ENCODE data around the gene MUC12.

MUC12 gene

DNA sequence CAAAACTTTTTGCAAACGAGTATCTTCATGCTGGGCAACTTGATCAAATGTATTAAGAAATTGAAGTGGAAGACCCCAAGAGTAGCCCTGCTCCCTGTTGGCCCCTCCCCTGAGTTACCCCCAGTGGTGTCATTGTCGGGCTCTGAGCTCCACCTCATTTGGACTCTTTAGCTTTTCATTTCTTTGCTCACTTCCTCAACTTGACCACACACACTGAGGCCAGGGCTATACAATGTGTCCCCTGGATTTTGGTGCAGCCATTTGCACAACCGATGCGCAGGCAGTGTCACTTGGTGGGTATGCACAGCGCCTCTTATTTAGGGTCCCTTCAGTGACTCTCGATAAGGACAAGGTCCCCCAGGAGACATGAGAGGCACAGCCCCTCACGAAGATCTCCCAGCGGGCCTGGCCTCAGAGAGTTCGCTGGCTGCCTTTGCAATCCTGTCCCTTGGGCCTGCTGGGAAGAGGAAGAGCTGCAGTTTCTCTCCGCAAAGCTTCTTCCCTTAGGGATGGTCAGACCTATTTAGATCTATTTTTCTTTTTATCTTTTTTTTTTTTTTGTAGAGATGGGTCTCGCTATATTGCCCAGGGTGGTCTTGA, 22.5 kb upstream of the MUC12 start:
- Mint-ChIP-seq H3K4me3 (no peak overlapping the region), H3K36me3 (no peaks in the 10 kb centered on the region), H3K4me1 (no peaks in the 10 kb centered on the region), H3K9me3 (no peaks in the 10 kb centered on the region), H3K27ac (no peak overlapping the region), H3K27me3 (peaks cover 18% of the 10 kb centered on the region)
- no peak for DNase-seq (ENCODE audit: low spot score in 2 of 2)
- ATAC-seq (ENCODE audit: low read depth) = no peak

DNA sequence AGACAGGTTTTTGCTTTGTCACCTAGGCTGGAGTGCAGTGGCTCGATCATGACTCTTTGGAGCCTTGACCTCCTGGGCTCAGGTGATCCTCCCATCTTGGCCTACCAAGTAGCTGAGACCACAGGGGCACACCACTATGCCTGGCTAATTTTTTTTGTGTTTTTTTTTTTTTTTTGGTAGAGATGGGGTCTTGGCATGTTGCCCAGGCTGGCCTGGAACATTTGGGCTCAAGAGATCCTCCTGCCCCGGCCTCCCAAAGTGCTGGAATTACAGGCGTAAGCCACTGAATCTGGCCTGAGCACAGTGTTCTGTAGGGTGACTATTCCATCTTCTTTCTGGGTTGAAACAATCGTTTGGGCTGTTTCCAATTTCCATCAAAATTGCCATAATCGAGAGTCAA, 21.6 kb upstream of the MUC12 start:
- H3K9me3 Mint-ChIP-seq = no peaks in the 10 kb centered on the region
- ATAC-seq (ENCODE audit: low read depth) (no peak), DNase-seq (ENCODE audit: low spot score in 2 of 2) (no peak)
- H3K27ac Mint-ChIP-seq = no peak overlapping the region
- H3K27me3 Mint-ChIP-seq = peaks cover 18% of the 10 kb centered on the region
- H3K4me3 Mint-ChIP-seq = no peak overlapping the region
- H3K4me1 Mint-ChIP-seq = no peaks in the 10 kb centered on the region
- H3K36me3 Mint-ChIP-seq = no peaks in the 10 kb centered on the region

DNA sequence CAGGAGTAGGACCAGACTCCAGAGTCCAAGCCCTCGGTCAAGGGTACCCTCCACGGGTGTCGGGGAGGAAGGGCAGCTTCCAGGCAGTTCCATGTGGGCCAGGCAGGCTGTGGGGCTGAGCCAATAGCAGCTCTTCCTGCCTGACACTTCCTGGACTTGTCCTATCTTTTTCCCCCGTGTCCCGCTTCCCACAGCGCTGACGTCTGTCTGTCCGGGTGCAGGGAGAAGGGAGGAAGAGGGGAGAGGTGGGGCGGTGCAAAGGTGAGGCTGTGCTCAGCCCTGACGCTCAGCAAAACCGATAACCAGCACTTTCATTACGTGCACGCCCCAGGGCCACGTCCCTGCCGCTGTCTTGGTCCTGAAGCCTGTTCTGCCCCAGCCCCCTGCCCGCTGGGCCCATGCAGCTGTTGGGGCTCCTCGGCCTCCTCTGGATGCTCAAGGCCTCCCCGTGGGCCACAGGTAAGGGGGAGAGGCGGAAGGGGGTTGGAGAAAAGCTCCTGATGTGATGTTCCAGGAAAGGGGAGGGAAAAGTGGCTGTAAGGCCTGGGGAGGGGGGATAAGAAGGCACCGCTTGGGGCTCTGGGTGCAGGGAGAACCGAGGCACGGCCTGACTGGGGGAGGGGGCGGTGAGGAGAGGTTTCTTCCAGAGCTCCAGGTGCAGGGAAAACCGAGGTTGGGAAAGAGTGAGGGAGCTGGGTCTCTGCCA, 20.0 kb upstream of the MUC12 start, which contains the start of gene MUC3A:
MUC3A (plus strand) TSS at position 308 of the 706 bp plus-strand sequence; CDS start at position 399, 91 bp downstream.
- H3K9me3 Mint-ChIP-seq = no peaks in the 10 kb centered on the region
- ATAC-seq (ENCODE audit: low read depth) = no peak
- H3K4me1 Mint-ChIP-seq = no peaks in the 10 kb centered on the region
- no peak for DNase-seq (ENCODE audit: low spot score in 2 of 2)
- no peak within 1 kb of the TSS for H3K27ac Mint-ChIP-seq
- H3K36me3 Mint-ChIP-seq = no peaks in the 10 kb centered on the region
- H3K4me3 Mint-ChIP-seq = no peak within 1 kb of the TSS
- peaks cover 18% of the 10 kb centered on the region for H3K27me3 Mint-ChIP-seq

GRCh38 chr7:100949933-100950443, 19.4 kb upstream of the MUC12 start:
- Mint-ChIP-seq H3K36me3 (no peaks in the 10 kb centered on the region), H3K9me3 (no peaks in the 10 kb centered on the region), H3K27ac (no peak overlapping the region), H3K27me3 (peaks cover 15% of the 10 kb centered on the region), H3K4me3 (no peak overlapping the region), H3K4me1 (no peaks in the 10 kb centered on the region)
- DNase-seq (ENCODE audit: low spot score in 2 of 2) (no peak), ATAC-seq (ENCODE audit: low read depth) (no peak)

DNA sequence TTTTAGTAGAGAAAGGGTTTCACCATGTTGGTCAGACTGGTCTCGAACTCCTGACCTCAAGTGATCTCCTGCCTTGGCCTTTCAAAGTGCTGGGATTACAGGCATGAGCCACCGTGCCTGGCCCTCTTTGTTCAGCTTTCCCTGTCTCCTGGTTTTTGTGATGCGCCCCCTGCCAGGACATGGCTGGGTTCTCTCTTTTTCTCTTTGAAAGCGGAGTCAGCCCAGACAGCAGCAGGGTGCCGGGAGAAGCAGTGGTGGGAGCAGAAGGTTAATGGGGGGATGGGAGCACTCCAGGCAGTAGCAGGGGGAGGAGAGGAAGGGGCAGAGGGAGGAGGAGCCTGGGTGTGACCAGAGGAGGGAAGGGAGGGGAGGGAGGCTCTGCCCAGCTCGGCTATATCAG, 18.2 kb upstream of the MUC12 start:
- Mint-ChIP-seq H3K4me1 (no peaks in the 10 kb centered on the region), H3K4me3 (no peak overlapping the region), H3K27me3 (peaks cover 10% of the 10 kb centered on the region), H3K9me3 (no peaks in the 10 kb centered on the region), H3K27ac (no peak overlapping the region), H3K36me3 (no peaks in the 10 kb centered on the region)
- no peak for DNase-seq (ENCODE audit: low spot score in 2 of 2)
- no peak for ATAC-seq (ENCODE audit: low read depth)

DNA sequence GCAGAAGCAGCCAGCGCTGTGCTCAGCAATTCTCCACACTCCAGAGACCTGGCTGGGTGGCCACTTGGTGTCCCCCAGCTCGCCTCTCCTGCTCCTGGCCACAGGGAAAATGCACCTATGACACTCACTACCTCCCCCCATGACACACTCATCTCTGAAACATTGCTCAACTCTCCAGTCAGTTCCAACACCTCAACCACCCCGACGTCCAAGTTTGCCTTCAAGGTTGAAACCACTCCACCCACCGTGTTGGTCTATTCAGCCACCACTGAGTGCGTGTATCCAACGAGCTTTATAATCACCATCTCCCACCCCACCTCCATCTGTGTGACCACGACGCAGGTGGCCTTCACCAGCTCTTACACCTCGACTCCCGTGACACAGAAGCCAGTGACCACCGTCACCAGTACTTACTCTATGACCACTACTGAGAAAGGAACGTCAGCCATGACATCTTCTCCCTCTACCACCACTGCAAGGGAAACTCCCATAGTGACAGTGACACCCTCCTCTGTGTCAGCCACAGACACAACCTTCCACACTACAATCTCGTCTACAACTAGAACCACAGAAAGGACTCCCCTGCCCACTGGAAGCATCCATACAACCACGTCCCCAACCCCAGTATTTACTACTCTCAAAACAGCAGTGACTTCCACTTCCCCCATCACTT, 17.3 kb upstream of the MUC12 start:
- no peak for ATAC-seq (ENCODE audit: low read depth)
- no peak overlapping the region for H3K27ac Mint-ChIP-seq
- no peaks in the 10 kb centered on the region for H3K4me1 Mint-ChIP-seq
- no peaks in the 10 kb centered on the region for H3K9me3 Mint-ChIP-seq
- no peaks in the 10 kb centered on the region for H3K36me3 Mint-ChIP-seq
- H3K27me3 Mint-ChIP-seq = peaks cover 8% of the 10 kb centered on the region
- no peak for DNase-seq (ENCODE audit: low spot score in 2 of 2)
- no peak overlapping the region for H3K4me3 Mint-ChIP-seq

DNA sequence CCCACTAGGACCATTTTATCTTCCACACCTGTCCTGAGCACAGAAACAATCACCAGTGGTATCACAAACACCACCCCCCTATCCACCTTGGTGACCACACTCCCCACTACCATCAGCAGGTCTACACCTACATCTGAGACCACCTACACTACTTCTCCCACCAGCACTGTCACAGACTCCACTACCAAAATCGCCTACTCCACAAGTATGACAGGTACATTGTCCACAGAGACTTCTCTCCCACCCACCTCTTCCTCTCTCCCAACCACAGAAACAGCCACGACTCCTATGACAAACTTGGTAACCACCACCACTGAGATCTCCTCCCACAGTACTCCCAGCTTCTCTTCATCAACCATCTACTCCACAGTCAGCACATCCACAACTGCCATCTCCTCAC, 16.7 kb upstream of the MUC12 start:
- ATAC-seq (ENCODE audit: low read depth) (no peak), DNase-seq (ENCODE audit: low spot score in 2 of 2) (no peak)
- no peaks in the 10 kb centered on the region for H3K4me1 Mint-ChIP-seq
- H3K36me3 Mint-ChIP-seq = no peaks in the 10 kb centered on the region
- H3K27me3 Mint-ChIP-seq = peaks cover 8% of the 10 kb centered on the region
- no peaks in the 10 kb centered on the region for H3K9me3 Mint-ChIP-seq
- no peak overlapping the region for H3K27ac Mint-ChIP-seq
- H3K4me3 Mint-ChIP-seq = no peak overlapping the region

- Mint-ChIP-seq H3K36me3 (no peaks in the 10 kb centered on the region), H3K4me1 (no peaks in the 10 kb centered on the region), H3K27me3 (peaks cover 4% of the 10 kb centered on the region), H3K4me3 (no peak overlapping the region), H3K27ac (no peak overlapping the region), H3K9me3 (no peaks in the 10 kb centered on the region)
- DNase-seq (ENCODE audit: low spot score in 2 of 2) (no peak), ATAC-seq (ENCODE audit: low read depth) (no peak)
Measured at GRCh38 chr7:100957832-100958421, 11.4 kb upstream of the MUC12 start.

GRCh38 chr7:100959894-100960293, 9.5 kb upstream of the MUC12 start:
- H3K27me3 Mint-ChIP-seq = peaks cover 7% of the 10 kb centered on the region
- no peaks in the 10 kb centered on the region for H3K36me3 Mint-ChIP-seq
- H3K9me3 Mint-ChIP-seq = no peaks in the 10 kb centered on the region
- ATAC-seq (ENCODE audit: low read depth) = no peak
- no peak overlapping the region for H3K4me3 Mint-ChIP-seq
- no peaks in the 10 kb centered on the region for H3K4me1 Mint-ChIP-seq
- DNase-seq (ENCODE audit: low spot score in 2 of 2) = no peak
- H3K27ac Mint-ChIP-seq = no peak overlapping the region

- DNase-seq (ENCODE audit: low spot score in 2 of 2) (no peak), ATAC-seq (ENCODE audit: low read depth) (no peak)
- no peak overlapping the region for H3K27ac Mint-ChIP-seq
- peaks cover 19% of the 10 kb centered on the region for H3K27me3 Mint-ChIP-seq
- H3K36me3 Mint-ChIP-seq = peaks cover 1% of the 10 kb centered on the region
- no peaks in the 10 kb centered on the region for H3K9me3 Mint-ChIP-seq
- no peak overlapping the region for H3K4me3 Mint-ChIP-seq
- H3K4me1 Mint-ChIP-seq = peaks cover 13% of the 10 kb centered on the region
Measured at GRCh38 chr7:100962537-100962936, 6.8 kb upstream of the MUC12 start.

DNA sequence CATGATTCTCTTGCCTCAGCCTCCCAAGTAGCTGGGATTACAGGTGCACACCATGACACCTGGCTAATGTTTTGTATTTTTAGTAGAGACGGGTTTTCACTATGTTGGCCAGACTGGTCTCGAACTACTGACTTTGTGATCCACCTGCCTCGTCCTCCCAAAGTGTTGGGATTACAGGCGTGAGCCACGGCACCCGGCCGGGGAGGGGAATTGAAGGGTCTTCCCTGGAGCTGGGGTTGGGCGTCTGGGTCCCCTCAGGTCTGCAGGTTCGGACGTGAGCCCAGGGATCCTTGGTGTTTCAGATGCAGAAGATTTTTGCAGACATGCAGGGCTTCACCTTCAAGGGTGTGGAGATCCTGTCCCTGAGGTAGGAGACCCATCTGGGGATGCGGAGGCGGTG, 6.0 kb upstream of the MUC12 start:
- H3K36me3 Mint-ChIP-seq = peaks cover 3% of the 10 kb centered on the region
- no peaks in the 10 kb centered on the region for H3K9me3 Mint-ChIP-seq
- peaks cover 16% of the 10 kb centered on the region for H3K4me1 Mint-ChIP-seq
- H3K27ac Mint-ChIP-seq = no peak overlapping the region
- peaks cover 26% of the 10 kb centered on the region for H3K27me3 Mint-ChIP-seq
- no peak for ATAC-seq (ENCODE audit: low read depth)
- no peak overlapping the region for H3K4me3 Mint-ChIP-seq
- DNase-seq (ENCODE audit: low spot score in 2 of 2) = no peak

- ATAC-seq (ENCODE audit: low read depth) = no peak
- Mint-ChIP-seq H3K27ac (no peak overlapping the region), H3K4me3 (no peak overlapping the region), H3K27me3 (peaks cover 26% of the 10 kb centered on the region), H3K9me3 (no peaks in the 10 kb centered on the region), H3K36me3 (peaks cover 3% of the 10 kb centered on the region), H3K4me1 (peaks cover 16% of the 10 kb centered on the region)
- no peak for DNase-seq (ENCODE audit: low spot score in 2 of 2)
Measured at GRCh38 chr7:100963874-100964273, 5.5 kb upstream of the MUC12 start.

DNA sequence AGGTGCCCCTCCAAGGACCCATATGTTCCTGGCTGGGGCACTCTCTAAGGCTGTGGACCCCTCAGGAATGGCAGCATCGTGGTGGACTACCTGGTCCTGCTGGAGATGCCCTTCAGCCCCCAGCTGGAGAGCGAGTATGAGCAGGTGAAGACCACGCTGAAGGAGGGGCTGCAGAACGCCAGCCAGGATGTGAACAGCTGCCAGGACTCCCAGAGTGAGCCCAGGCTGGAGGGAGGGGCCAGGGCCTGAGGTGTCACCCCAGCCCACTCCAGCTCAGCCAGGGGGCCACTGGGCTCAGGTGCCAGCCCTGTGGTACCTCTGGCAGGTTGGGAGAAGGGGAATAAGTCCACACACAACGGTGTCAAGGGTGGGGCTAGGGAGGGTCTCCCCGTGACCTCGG, 4.7 kb upstream of the MUC12 start:
- Mint-ChIP-seq H3K27ac (no peak overlapping the region), H3K4me3 (no peak overlapping the region), H3K27me3 (peaks cover 32% of the 10 kb centered on the region), H3K36me3 (peaks cover 3% of the 10 kb centered on the region), H3K4me1 (peaks cover 16% of the 10 kb centered on the region), H3K9me3 (no peaks in the 10 kb centered on the region)
- DNase-seq (ENCODE audit: low spot score in 2 of 2) = no peak
- no peak for ATAC-seq (ENCODE audit: low read depth)

- Mint-ChIP-seq H3K36me3 (peaks cover 3% of the 10 kb centered on the region), H3K9me3 (no peaks in the 10 kb centered on the region), H3K4me3 (peak overlapping the region; percentile 78), H3K27ac (no peak overlapping the region), H3K4me1 (peaks cover 16% of the 10 kb centered on the region), H3K27me3 (peaks cover 32% of the 10 kb centered on the region)
- ATAC-seq (ENCODE audit: low read depth) (no peak), DNase-seq (ENCODE audit: low spot score in 2 of 2) (no peak)
Measured at GRCh38 chr7:100965045-100965722, 4.2 kb upstream of the MUC12 start.

All from memory B cell (primary cell).